GM21737 (cell line): ENCODE data around the gene ATXN2L.
"Not testable (repeated sequence)": the region's sequence is repeated elsewhere in the genome, so short reads cannot be mapped to it uniquely, and the experiment has no call there.

Experiments
- ATAC-seq: cut with Tn5 transposase; IDR thresholded peaks from one replicate; pipeline ENCODE4 v1.9.1; 2021; ENCODE audit warnings: mild to moderate bottlenecking, moderate library complexity; ENCODE audit not compliant: unreplicated experiment

ATXN2L gene, protein sequence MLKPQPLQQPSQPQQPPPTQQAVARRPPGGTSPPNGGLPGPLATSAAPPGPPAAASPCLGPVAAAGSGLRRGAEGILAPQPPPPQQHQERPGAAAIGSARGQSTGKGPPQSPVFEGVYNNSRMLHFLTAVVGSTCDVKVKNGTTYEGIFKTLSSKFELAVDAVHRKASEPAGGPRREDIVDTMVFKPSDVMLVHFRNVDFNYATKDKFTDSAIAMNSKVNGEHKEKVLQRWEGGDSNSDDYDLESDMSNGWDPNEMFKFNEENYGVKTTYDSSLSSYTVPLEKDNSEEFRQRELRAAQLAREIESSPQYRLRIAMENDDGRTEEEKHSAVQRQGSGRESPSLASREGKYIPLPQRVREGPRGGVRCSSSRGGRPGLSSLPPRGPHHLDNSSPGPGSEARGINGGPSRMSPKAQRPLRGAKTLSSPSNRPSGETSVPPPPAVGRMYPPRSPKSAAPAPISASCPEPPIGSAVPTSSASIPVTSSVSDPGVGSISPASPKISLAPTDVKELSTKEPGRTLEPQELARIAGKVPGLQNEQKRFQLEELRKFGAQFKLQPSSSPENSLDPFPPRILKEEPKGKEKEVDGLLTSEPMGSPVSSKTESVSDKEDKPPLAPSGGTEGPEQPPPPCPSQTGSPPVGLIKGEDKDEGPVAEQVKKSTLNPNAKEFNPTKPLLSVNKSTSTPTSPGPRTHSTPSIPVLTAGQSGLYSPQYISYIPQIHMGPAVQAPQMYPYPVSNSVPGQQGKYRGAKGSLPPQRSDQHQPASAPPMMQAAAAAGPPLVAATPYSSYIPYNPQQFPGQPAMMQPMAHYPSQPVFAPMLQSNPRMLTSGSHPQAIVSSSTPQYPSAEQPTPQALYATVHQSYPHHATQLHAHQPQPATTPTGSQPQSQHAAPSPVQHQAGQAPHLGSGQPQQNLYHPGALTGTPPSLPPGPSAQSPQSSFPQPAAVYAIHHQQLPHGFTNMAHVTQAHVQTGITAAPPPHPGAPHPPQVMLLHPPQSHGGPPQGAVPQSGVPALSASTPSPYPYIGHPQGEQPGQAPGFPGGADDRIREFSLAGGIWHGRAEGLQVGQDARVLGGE

DNA sequence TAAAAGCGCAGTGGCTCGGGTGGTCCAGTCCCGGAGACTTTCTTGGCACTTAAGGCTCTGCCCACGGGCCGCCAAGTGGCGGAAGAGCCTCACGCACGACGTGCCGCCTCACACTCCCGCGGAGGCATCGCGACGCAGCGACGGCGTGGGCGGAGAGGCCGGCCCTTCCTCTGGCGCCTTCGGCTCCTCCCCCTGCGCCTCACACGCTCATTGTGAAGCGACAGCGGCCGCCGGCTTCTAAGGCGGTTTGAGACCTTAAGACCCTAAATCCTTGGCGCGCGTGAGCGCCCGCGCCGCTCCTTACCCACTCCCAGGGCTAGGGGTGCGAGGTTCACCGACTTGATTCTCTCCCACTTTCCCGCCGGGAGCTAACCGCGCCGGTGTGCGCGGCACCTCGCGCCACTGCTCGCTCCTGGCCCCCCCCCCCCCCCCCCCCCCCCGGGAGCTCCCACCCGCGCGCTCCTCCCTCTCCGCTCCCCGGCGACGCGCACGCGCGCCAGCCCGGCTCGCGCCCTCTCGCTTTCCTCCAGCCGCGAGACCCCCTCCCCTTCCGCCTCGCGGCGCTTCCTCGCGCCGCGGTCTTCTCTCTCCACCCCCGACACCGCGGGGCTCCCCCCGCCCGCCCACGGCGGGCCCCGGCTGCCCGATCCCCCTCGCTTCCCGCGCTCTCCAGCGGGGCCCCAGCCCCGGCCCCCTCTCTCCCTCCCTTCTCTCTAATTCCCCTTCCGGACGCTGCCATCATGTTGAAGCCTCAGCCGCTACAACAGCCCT is at the start of gene ATXN2L:
Gene ATXN2L, plus strand, starts transcription at position 480 of the 771 bp plus-strand sequence. Its CDS starts 261 bp downstream, at position 741.
- ATAC-seq = peak; percentile 45

DNA sequence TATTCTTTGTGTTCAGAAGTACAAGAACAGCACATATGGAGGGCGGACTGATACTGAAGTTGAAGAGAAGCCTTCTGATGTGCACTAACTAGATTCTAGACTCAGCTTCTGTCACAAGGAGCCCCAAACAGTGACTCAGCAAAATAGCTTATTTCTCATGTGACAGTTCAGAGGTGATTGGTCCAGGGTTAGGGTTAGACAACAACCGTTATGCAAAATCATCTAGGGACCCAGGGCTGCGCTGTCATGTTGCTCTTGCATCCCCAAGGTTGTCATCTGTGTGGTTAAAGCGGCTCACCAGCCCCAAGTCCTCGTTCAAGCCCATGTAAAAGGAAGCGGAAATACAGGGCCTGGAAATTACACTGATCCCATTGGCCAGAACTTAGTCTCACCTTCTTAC is 41.1 kb upstream of the ATXN2L start:
- not testable (repeated sequence) for ATAC-seq

DNA sequence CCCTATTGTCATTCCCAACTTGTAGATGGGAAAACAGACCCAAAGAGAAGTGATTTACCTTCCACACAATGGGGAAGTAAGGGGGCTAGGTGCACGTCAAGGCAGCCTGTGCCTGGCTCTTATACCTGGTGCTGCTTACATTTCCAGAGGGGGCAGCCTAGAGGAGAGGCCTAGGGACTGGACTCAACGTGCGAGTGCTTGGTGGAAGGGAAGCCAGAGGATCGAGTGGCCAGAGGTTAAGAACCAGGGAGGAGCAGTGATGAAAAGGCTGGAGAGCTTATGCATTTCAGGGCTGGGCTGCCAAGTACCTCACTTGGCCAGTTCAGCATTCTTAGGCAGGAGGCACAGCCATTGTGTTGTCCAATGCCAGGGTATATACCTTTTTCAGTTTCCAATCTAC is 40.4 kb upstream of the ATXN2L start:
- ATAC-seq = not testable (repeated sequence)

DNA sequence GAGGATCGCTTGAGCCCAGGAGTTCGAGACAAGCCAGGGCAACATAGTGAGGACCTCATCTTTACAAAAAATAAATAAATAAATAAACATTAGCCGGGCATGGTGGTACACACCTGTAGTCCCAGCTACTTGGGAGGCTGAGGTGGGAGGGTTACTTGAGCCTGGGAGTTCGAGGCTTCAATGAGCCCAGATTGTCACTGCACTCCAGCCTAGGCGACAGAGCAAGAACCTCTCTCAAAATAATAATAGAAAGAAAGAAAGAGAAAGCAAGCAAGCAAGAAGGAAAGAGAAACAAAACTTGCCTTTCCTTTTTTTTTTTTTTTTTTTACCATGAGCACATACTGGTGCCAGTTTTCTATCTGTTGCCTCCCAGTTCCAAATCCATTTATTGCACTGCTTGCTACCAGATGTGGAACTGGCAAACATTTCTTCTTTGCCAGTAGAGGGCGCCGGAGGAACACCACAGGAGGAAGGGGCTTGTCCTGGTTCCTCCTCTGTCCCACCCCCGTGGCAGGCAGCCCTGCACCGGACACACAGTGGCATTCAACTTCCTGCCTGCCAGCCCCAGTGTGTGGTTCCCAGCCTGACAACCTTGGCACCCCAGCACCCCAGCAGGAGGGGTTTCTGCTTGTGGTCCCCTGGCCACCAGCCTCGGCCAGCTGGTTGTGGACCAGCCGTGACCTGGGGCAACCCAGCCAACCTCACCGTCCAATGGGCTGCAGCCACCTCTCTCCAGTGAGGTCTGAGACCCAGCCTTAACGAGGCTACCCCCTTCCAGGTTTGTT is 20.4 kb upstream of the ATXN2L start:
- peak; percentile 80 for ATAC-seq

DNA sequence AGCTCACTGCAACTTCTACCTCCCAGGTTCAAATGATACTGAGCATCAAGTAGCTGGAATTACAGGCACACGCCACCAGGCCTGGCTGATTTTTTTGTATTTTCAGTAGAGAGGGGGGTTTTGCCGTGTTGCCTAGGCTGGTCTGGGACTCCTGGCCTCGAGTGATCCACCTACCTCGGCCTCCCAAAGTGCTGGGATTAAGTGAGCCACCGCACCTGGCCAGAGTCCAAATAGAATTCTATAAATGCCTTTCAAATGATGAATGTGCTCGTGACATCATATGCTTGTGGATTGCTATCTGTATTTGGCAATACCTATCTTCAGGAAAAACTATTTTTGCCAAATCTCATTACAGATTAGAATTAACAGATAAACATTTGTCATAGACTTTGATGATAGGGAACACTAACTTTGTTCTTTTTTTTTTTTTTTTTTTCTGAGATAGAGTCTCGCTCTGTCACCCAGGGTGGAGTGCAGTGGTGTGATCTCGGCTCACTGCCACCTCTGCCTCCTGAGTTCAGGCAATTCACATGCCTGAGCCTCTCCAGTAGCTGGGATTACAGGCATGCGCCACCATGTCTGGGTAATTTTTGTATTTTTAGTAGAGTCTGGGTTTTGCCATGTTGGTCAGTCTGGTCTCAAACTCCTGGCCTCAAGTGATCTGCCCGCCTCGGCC is 15.2 kb upstream of the ATXN2L start:
- not testable (repeated sequence) for ATAC-seq

- no peak for ATAC-seq
Measured at GRCh38 chr16:28820016-28820415, 2.8 kb upstream of the ATXN2L start.

DNA sequence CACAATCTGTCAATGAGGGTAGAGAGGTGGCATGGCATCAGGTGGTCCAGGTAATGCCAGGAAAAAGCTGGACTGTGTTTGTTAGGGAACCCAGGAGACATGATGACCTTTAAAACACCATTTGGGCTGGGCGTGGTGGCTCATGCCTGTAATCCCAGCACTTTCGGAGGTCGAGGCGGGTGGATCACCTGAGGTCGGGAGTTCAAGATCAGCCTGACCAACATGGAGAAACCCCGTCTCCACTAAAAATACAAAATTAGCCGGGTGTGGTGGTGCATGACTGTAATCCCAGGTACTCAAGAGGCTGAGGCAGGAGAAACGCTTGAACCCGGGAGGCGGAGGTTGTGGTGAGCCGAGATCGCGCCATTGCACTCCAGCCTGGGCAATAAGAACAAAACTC is 2.3 kb upstream of the ATXN2L start:
- not testable (repeated sequence) for ATAC-seq

DNA sequence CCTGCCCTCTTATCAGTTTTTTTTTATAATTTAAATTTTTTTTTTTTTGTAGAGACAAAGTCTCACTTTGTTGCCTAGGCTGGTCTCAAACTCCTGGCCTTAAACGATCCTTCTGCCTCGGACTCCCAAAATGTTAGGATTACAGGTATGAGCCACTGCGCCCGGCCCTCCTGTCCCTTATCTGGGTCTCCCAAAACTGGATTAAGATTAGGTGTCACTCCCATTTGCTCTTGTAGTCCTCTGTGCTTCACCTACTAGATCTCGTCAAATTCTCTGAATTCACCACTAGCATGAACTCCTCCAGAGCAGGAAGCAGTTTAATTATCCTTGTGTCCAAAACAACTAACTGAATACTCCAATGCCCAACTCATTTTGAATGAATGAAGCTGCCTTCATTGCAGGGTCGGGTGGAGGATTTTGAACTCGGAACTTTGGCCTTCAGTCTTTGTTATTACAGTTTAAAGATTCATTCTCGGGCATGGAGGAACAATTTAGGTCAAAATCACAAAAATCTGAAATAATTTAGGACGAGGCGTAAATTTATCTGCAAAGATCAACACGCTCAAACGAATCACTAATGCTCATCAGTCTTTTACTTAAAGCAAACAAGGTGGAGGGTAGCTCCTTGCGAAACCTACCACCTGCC is 802 bp upstream of the ATXN2L start:
- ATAC-seq = no peak

DNA sequence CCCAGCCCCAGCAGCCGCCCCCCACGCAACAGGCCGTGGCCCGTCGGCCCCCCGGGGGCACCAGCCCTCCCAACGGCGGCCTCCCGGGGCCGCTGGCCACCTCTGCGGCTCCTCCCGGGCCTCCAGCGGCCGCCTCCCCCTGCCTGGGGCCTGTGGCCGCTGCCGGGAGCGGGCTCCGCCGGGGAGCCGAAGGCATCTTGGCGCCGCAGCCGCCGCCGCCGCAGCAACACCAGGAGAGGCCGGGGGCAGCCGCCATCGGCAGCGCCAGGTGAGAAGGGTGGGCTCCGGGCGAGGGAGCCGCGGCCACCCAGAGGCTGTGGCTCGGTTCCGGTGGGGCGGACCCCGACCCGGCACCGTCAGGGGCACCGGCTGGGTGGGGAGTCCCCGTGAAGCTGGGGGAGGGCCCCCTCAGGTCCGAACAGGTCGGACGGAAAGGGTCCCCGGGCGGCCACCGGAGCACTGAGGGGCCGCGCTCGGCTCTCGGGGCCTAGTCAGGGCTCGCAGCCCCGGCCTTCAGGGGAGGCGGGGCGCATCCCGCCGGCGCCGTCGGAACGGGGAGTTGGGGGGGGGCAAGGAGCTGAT is 583 bp downstream of the ATXN2L start:
- no peak for ATAC-seq

DNA sequence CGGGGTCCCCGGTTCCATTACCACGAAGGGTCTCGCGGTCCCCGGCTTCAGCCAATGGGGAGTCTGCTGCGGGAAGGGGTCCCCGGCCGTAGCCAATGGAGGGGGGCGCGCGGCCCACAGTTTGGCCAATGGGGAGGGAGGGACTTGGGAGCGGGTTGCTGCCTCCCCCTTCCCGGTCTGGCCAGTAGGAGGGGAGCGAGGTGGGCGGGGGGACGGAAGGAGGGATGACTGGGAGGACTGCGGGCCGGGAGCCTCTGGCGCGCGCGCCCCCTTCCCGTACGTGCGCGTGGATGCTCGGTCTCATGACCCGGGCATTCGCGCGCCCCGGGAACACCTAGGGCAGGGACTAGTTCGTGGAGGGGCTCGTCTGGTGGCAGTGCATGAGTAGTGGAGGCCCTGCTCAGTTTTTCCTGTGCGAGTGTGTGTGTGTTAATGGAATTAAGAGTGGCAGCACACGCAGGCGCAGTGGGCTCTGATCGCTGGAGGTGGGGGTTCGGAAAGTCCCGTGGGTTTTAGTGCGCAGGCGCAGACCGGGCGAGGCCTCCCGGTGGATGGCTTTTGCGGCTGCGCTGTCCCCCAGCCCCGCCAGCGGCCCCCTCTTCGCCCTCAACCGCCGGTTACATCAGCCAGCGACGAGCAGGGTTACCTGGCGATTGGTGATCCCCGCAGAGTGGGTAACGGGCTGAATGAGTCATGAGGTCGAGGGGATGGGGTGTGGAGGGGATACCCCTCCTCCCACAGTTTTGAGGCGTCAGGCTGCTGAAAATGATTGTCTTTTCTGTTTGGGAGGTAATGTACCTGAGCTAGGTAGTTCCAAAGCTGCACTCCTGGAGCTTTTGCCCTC is 1.3 kb downstream of the ATXN2L start:
- ATAC-seq = peak; percentile 62

GRCh38 chr16:28824717-28824973 is 1.8 kb downstream of the ATXN2L start:
- ATAC-seq = no peak

DNA sequence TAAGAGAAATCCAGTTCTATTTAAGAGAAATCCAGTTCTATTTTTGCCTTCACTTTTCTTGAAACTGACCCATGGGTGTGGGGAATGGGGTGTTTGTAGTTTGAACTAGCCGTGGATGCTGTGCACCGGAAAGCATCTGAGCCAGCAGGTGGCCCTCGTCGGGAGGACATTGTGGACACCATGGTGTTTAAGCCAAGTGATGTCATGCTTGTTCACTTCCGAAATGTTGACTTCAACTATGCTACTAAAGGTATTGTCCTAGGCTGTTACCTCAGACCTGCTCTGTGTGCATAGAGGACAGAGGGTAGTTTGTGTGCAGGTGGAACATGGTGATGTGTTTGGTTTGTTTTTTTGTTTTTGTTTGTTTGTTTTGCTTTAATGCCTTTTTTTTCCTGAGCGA is 3.3 kb downstream of the ATXN2L start:
- ATAC-seq = no peak

- no peak for ATAC-seq
Measured at GRCh38 chr16:28829747-28830146, 6.9 kb downstream of the ATXN2L start.

DNA sequence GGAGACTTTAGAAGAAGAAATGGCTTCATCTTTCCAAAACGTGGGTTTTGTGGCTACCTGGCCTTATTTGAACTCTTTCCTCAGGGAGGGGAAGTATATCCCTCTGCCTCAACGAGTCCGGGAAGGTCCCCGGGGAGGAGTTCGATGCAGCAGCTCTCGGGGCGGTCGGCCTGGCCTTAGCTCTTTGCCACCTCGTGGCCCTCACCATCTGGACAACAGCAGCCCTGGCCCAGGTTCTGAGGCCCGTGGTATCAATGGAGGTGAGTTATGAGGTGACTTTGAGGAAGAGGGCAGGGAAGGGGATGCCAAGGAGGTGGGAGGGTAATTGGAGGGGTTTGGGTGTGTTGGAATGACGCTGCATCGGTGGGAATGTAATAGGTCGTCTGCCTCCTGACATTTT is 7.7 kb downstream of the ATXN2L start:
- ATAC-seq = no peak

DNA sequence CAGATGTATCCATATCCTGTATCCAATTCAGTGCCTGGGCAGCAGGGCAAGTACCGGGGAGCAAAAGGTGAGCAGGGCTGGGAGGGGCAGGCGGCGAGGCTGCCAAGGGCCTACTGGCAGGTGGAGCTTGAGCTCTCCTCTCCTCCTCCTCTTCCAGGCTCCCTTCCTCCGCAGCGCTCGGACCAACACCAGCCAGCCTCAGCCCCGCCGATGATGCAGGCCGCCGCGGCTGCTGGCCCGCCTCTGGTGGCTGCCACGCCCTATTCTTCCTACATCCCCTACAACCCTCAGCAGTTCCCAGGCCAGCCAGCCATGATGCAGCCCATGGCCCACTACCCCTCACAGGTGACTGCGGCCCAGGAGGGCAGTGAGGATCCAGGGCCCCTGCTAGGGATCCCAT is 11.6 kb downstream of the ATXN2L start:
- no peak for ATAC-seq

- ATAC-seq = no peak
Measured at GRCh38 chr16:28834873-28835863, 12.4 kb downstream of the ATXN2L start.
